GDM1 (cell line): ENCODE results near the gene MPHOSPH10.
"Not testable (repeated sequence)": the region's sequence is repeated elsewhere in the genome, so short reads cannot be mapped to it uniquely, and the experiment has no call there.

ENCODE experiments used
- DNase-seq: peaks from one replicate; lab custom pipeline; 2025; lab: John Stamatoyannopoulos, UW

MPHOSPH10 gene

DNA sequence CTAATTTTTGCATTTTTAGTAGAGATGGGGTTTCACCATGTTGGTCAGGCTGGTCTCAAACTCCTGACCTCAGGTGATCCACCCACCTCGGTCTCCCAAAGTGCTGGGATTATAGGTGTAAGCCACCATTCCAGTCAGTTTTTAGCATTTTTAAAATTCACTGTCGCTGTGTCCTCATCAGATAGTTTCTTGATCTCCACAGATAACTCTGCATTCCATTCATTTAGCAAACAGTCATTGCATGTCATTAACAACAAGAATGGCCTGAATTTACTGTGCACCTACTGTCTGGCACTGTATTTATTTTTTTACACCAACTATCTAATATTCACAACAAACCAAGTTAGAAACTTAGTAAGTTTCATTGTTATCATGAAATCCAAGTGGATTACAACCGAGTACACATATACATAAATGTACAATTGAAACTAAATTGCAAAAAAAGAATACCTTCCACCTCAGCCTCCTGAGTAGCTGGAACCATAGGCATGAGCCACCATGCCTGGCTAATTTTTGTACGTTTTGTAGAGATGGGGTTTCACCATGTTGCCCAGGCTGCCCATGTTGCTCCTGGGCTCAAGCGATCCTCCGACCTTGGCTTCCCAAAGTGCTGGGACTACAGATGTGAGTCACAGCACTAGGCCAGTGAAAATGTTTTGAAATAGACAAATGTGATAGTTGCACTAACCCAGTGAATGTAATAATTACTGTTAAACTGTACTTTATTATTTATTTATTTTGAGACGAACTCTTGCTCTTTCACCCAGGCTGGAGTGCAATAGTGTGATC lies 4.7 kb upstream of the MPHOSPH10 start:
- DNase-seq: no peak

GRCh38 chr2:71126957-71127356 lies 3.5 kb upstream of the MPHOSPH10 start:
- no peak for DNase-seq

GRCh38 chr2:71129114-71129901 lies 1.1 kb upstream of the MPHOSPH10 start:
- no peak for DNase-seq

DNA sequence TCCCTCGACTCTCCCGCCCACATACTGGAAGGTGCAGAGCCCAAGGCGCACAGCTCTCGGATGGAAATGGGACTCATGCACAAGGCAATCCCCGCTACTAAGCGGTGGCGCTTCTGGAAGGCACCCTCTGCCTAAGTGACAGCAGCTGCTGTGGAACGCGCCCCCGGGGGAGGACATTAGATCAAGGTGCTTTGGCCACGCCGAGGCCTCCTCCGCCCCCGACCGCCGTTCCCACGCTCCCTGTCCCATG lies 607 bp upstream of the MPHOSPH10 start:
- DNase-seq: no peak

- peak; percentile 37 for DNase-seq
Observed at GRCh38 chr2:71130905-71131244, 441 bp downstream of the MPHOSPH10 start.

GRCh38 chr2:71131387-71132166 lies 1.1 kb downstream of the MPHOSPH10 start:
- not testable (repeated sequence) for DNase-seq

- DNase-seq: no peak
Observed at GRCh38 chr2:71133603-71134002, 3.2 kb downstream of the MPHOSPH10 start.

- DNase-seq: no peak
Observed at GRCh38 chr2:71136174-71136573, 5.7 kb downstream of the MPHOSPH10 start.

DNA sequence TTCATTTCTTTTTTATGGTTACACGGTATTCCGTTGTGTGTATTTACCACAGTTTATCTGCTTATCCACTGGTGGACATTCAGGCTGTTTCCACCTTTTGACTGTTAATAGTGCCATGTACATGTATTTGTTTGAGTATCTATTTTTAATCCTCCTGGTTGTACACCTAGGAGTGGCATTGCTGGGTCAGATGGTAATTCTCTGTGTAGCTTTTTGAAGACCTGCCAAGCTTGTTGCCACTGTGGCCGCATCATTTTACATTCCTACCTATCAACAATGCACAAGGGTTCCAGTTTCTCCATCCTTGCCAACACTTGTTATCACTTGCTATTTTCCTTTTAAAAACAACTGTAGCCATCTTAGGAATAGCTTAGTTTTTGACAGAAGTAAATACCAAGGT lies 13.3 kb downstream of the MPHOSPH10 start:
- no peak for DNase-seq

DNA sequence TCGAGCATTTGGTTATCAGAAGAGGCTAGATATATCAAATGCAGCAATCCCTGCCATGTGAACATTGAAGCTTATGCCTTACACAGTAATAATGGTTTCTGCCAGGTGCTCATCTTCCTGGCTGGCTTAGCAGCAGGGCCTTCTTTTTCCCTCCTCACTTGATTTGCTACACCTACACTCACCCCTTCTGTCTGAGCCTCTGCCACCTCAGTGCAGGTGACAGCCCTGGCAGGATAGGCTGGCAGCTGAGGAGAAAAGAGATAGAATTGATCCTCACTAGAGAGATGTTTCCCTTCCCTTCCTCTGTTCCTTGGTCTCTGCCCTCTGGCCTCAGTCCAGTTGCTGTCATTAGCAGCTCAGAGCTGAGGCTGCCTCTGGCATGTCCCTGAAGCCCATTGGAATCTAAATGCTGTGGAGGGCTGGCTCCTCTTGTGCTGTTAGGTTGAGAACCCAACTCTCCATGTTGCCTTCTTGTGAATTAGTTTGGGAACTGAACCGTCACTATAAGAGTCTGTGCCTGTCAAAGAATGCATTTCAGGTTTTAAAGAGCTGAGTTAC lies 18.2 kb downstream of the MPHOSPH10 start:
- no peak for DNase-seq

DNA sequence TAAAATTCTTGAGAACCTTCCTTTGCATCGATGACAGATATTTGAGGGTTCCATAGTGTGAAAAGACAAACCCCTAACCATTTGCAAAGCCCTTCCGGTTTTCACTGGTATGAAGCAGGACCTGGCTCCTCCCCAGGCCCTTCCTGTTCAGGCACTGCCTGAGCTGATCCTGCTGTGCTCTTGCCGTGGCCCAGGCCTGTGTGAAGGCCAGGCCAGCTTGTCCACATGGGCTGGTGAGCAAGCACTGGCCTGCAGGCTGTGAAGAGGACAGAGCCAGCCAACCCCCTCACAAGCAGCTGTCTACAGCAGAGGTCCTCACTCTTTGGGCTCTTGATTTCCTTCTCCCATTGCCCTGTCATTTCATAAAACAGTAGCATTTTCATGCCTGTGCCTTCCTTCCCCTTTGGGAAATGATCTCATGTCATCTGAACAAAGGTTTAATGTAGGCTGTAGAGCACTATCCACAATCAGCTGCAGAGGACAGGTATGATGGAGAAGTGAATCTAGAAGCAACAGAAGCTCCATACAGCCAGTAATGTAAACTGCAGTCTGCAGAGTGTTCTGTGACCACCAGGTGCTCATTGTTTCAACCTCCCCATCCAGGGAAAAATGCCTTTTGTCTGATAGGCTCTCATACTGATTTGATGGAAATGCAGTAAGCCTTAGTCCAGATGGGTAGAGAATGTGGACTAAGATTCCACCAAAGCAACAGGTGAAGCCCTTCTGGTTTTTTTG lies 19.8 kb downstream of the MPHOSPH10 start:
- no peak for DNase-seq

DNA sequence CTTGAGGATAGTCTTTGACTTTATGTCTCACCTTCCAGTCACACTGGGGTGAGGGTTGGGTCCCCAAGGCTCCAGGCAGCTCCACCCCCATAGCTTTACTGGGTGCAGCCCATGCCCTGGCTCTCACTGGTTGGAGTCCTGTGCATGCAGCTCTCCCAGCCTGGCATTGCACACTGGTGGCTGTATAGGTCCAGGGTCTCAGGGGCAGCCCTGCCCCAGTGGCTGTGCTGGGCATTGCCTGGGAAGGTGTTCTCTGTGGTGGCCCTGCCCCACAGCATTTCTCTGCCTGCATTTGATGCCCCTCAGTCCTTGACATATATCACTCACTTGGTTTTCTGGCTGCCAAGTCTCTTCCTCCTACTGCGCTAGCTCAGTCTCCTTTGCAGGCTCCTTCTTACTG lies 21.2 kb downstream of the MPHOSPH10 start:
- DNase-seq: no peak

- no peak for DNase-seq
Observed at GRCh38 chr2:71153585-71154224, 23.3 kb downstream of the MPHOSPH10 start.

DNA sequence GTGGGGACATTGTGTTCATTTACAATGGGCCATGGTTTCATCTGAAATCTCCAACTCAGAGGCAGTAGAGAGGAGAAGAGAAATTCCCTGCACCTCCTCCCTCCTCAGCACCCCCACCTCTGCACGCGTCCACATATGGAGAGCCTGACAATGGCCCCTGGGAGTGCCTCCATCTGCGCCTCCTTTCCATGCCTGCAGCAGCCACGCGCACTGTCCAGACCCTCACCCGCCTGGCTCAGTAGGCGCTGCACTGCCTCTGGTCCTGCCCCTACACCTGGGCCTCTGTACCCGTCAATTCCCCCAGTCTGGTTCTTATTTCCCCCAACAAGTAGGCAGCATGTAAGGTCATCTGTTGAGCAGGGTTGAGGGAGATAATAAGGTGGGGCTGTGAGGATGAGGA lies 23.8 kb downstream of the MPHOSPH10 start:
- no peak for DNase-seq

DNA sequence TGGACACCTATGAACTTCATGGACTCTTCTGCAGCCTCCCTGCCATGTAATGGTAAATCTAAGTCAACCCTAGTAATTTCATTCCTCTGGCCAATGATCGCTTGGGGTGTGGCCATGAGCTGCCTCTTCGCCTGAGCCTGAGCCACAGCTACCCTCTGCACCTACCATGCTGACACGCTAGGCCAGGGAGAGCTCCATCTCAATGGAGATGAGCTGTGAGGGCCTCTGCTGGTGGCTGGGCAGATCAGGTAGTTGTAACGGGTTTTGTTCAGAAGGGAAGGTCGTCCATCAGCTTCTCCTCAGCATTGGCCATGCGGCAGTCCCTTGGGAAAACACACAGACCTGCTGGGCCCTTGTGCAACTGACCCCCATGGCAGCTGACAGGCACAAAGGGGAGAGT lies 24.4 kb downstream of the MPHOSPH10 start:
- no peak for DNase-seq

GRCh38 chr2:71155846-71156245 lies 25.4 kb downstream of the MPHOSPH10 start:
- DNase-seq: no peak

GRCh38 chr2:71156573-71156972 lies 26.1 kb downstream of the MPHOSPH10 start:
- no peak for DNase-seq

DNA sequence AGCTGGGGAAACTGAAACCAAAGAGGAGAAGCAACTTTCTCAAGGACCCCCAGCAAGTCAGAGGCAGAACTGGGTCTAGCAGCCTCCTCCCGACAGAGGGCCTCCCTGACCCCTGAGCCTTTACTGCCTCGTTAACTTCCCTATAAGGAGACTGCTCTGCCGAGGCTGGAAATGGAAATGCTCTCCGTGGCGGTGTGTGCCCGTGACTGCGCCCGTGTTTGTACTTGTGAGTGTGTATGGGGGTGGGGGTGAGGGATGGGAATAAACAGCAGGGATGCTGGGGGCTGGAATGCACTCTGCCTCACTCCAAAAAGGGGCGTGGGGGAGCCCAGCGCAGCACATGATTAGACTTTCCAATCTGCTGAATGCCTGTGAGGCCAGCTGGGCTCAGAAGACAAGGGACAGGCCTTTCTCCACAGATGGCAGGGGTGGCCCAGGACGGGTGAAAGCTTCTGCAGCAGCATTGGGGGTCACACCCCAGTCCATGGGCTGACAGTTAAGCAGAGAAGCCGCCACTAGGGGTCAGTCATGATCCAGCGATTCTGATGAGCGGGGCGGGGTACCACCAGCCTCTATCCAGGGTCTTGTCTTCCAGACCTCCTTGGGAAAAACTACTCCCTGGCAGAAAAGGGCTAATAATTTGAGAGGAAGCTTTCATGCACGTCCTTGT lies 26.8 kb downstream of the MPHOSPH10 start:
- DNase-seq: peak; percentile 14

DNA sequence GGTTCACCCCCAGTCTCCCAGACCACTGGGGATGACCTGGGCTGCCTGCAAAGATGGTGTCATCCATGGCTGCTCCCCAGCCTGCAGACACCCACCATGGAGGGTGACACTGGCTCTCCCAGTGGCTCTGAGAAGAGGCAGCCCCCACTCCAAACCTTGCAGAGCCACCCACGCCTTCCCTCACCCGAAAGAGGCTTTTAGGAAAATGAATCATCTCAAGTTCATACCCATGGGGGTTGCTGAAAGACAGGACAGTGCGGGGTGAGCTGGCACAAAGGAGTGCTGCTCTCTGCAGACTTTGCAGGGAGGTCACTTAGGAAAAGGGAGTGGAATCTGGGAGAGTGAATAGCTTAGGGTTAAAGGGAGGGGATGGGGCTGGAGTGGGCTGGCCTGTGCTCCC lies 36.4 kb downstream of the MPHOSPH10 start:
- no peak for DNase-seq

GRCh38 chr2:71173096-71173495 lies 42.7 kb downstream of the MPHOSPH10 start:
- DNase-seq: no peak

- DNase-seq: no peak
Observed at GRCh38 chr2:71174207-71174606, 43.8 kb downstream of the MPHOSPH10 start.
